ENCODE results near the gene CUX1. TPM values are rescaled to one million over a fixed set of nuclear protein-coding genes. Genes with fewer than 3 reads are reported as not detected.

Gene CUX1
- total and polyA plus RNA-seq, 10 of the 15 experiments (the other 5 are each of a cell fraction or from before 2014, with no cell fraction given), result 6.1 to 48.6 (median 25.9) TPM

DNA sequence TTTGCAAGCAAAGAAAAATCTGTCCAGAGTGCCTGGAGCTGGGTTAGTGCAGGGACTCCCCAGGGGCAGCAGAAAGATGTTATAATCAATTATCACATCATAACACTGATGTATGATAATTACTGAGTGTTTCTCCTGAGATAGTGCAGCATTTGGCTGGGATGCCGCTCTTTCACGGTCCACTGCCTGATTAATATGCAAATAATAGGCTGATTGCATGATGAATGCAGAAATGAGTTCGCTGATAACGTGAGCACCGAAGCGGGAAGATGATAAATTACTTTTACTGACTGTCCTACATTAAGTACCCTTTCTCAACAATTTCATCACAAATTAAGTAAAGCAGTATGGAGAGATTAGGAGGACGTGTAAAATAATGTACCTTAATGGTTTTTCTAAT, 397.8 kb downstream of the CUX1 start:
- DNase-seq (ENCODE audit: low read depth, low spot score) (no peak), ATAC-seq (no peak), FAIRE-seq (no peak)
- H4K20me1 ChIP-seq (ENCODE audit: control insufficient read depth, insufficient read depth), result no peaks in the 10 kb centered on the region
- H3K4me1 ChIP-seq (ENCODE audit: control insufficient read depth, insufficient read depth, low read length), result peaks cover 18% of the 10 kb centered on the region
- RAD21 ChIA-PET (ENCODE audit: unreplicated experiment), result no interaction called here
- in situ Hi-C loops (cut with MboI), result loop anchor here (5.0 kb wide), 1 partner anchor 383 kb away; no protein-coding TSS in a partner anchor
- peaks cover 3 to 9% of the 10 kb centered on the region in 2 experiments; a peak in 3 of 4 replicates for H3K36me3 ChIP-seq (ENCODE audit: control insufficient read depth in 2 of 2, insufficient read depth in 2 of 2, low read length in 1 of 2)
- intact Hi-C loops (cut with micrococcal nuclease; ENCODE audit: unreplicated experiment), result no loop called here
- no peaks in the 10 kb centered on the region for H3K9me3 ChIP-seq (replicated peaks; ENCODE audit: control insufficient read depth, insufficient read depth, low read length)
- H3K4me3 ChIP-seq, result no peak overlapping the region
- H3K79me2 ChIP-seq (ENCODE audit: control insufficient read depth, insufficient read depth, low read length), result no peaks in the 10 kb centered on the region
- CTCF ChIA-PET, result interaction anchor here (0.6 kb wide), 2 partner anchors 31 to 364 kb away, joined by 3 to 4 read pairs; no protein-coding TSS in a partner anchor
- TF ChIP-seq E2F4 (IDR thresholded peaks at IDR 0.05; ENCODE audit: low read depth, low read length) (no peak), RUNX3 (IDR thresholded peaks at IDR 0.05; ENCODE audit: low read length) (no peak), BMI1 (IDR thresholded peaks at IDR 0.05; ENCODE audit: borderline replicate concordance) (no peak), TARDBP (IDR thresholded peaks at IDR 0.05; ENCODE audit: borderline replicate concordance) (no peak), POLR2AphosphoS2 (IDR thresholded peaks at IDR 0.05; ENCODE audit: low read depth, low read length) (no peak), PAX8 (IDR thresholded peaks at IDR 0.05) (no peak), CREB1 (IDR thresholded peaks at IDR 0.05; ENCODE audit: low read depth) (no peak), CHD1 (IDR thresholded peaks at IDR 0.05; ENCODE audit: low read depth, low read length) (no peak), KAT2A (conservative IDR thresholded peaks at IDR 0.05; ENCODE audit: control insufficient read depth, low read depth, low read length) (no peak), TCF3 (IDR thresholded peaks at IDR 0.05; ENCODE audit: borderline replicate concordance, insufficient read depth, low read depth, low read length) (no peak), POLR2AphosphoS5 (IDR thresholded peaks at IDR 0.05; ENCODE audit: low read length) (no peak), NFYB (IDR thresholded peaks at IDR 0.05; ENCODE audit: insufficient read depth, low read depth, low read length) (no peak), CHD2 (IDR thresholded peaks at IDR 0.05; ENCODE audit: borderline replicate concordance, low read depth, low read length) (no peak)
- TF ChIP-seq, protein P1, sequence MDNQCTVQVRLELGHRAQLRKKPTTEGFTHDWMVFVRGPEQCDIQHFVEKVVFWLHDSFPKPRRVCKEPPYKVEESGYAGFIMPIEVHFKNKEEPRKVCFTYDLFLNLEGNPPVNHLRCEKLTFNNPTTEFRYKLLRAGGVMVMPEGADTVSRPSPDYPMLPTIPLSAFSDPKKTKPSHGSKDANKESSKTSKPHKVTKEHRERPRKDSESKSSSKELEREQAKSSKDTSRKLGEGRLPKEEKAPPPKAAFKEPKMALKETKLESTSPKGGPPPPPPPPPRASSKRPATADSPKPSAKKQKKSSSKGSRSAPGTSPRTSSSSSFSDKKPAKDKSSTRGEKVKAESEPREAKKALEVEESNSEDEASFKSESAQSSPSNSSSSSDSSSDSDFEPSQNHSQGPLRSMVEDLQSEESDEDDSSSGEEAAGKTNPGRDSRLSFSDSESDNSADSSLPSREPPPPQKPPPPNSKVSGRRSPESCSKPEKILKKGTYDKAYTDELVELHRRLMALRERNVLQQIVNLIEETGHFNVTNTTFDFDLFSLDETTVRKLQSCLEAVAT (IDR thresholded peaks at IDR 0.05), result no peak
- TF ChIP-seq, protein P2, sequence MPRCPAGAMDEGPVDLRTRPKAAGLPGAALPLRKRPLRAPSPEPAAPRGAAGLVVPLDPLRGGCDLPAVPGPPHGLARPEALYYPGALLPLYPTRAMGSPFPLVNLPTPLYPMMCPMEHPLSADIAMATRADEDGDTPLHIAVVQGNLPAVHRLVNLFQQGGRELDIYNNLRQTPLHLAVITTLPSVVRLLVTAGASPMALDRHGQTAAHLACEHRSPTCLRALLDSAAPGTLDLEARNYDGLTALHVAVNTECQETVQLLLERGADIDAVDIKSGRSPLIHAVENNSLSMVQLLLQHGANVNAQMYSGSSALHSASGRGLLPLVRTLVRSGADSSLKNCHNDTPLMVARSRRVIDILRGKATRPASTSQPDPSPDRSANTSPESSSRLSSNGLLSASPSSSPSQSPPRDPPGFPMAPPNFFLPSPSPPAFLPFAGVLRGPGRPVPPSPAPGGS (IDR thresholded peaks at IDR 0.05; ENCODE audit: borderline replicate concordance, insufficient read depth, low read depth, low read length, poor library complexity, severe bottlenecking), result no peak
- 65% methylated on average over 7 of the region's 7 CpGs for WGBS (ENCODE audit: insufficient coverage, insufficient replicate concordance, low lambda C conversion rate, missing lambda C conversion rate)
- BruUV-seq (replicated peaks), result no TSS peak
- no peak overlapping the region for H3K4me2 ChIP-seq (ENCODE audit: control insufficient read depth, insufficient read depth)
- H3K27me3 ChIP-seq (replicated peaks in 1 of 2; ENCODE audit: control insufficient read depth in 2 of 2, insufficient read depth in 2 of 2, low read length in 1 of 2), result no peaks in the 10 kb centered on the region
- H3K9ac ChIP-seq (ENCODE audit: control insufficient read depth, insufficient read depth, low read length), result no peak overlapping the region
- no peak overlapping the region for H2AFZ ChIP-seq (ENCODE audit: control insufficient read depth, low read depth, low read length)
- H3K27ac ChIP-seq (ENCODE audit: control insufficient read depth, insufficient read depth), result no peak overlapping the region
- SMC1A ChIA-PET (ENCODE audit: uncharacterized antibody, unreplicated experiment), result no interaction called here
- POLR2A ChIA-PET, result interaction anchor here (0.6 kb wide), 3 partner anchors 212 to 372 kb away, joined by 5 to 7 read pairs (median 5); no protein-coding TSS in a partner anchor
